Activated CD4-positive, alpha-beta T cell treated with anti-CD3 and anti-CD28 coated beads, Interleukin-2, amount 50 U/mL, for 48 hours (primary cell): ENCODE results near the gene OGA.

Source experiments
- DNase-seq, 2 experiments: peaks; one replicate each; pipeline ENCODE4 v3.0.0-alpha.2; 2020

OGA gene

GRCh38 chr10:101752241-101752640, 66.0 kb downstream of the OGA start:
- DNase-seq, result no peak

- DNase-seq, result no peak
Measured at GRCh38 chr10:101749047-101750016, 68.9 kb downstream of the OGA start.

GRCh38 chr10:101748496-101748895, 69.7 kb downstream of the OGA start:
- no peak for DNase-seq

- DNase-seq, result no peak
Measured at GRCh38 chr10:101745074-101745696, 73.1 kb downstream of the OGA start.

- DNase-seq, result no peak
Measured at GRCh38 chr10:101744267-101744666, 74.0 kb downstream of the OGA start.

- DNase-seq, result no peak
Measured at GRCh38 chr10:101741938-101742337, 76.3 kb downstream of the OGA start.

- no peak for DNase-seq
Measured at GRCh38 chr10:101736666-101737065, 81.6 kb downstream of the OGA start.
